HepG2 (cell line): Measurements from ENCODE around the gene ATPAF1. TPM values are rescaled to one million over a fixed set of nuclear protein-coding genes. Genes with fewer than 3 reads are reported as not detected.

Source experiments
- ARID3A ChIP-seq: IDR thresholded peaks from 2 replicates; pipeline ENCODE4 v1.6.1; 2012; ENCODE audit warnings: low read depth, low read length, improper control_type of control experiment
- ASH2L ChIP-seq: fragments of 300-600, 200-600 bp; sonication (generic); IDR thresholded peaks from 2 replicates; pipeline ENCODE4 v1.7.0; 2017; ENCODE audit warnings: low read depth, mild to moderate bottlenecking, moderate library complexity, mixed read lengths, low read length; ENCODE audit not compliant: insufficient read length
- BRCA1 ChIP-seq: sonication (generic); formaldehyde crosslinking; IDR thresholded peaks from 2 replicates; pipeline ENCODE4 v1.4.0; 2020; ENCODE audit warnings: missing genetic modification reagents
- CAMTA2 ChIP-seq: sonication (generic); formaldehyde crosslinking; IDR thresholded peaks from 2 replicates; pipeline ENCODE4 v1.4.0; 2020; ENCODE audit warnings: mild to moderate bottlenecking, missing genetic modification reagents, borderline replicate concordance
- FOXA3 ChIP-seq: IDR thresholded peaks from 2 replicates; pipeline ENCODE4 v1.6.1; 2016; ENCODE audit warnings: missing genetic modification reagents, missing compliant biosample characterization
- HINFP ChIP-seq: sonication (generic); formaldehyde crosslinking; IDR thresholded peaks from 2 replicates; pipeline ENCODE4 v1.4.0; 2020; ENCODE audit warnings: low read depth, mild to moderate bottlenecking, missing genetic modification reagents
- JUNB ChIP-seq: sonication (generic); formaldehyde crosslinking; IDR thresholded peaks from 2 replicates; pipeline ENCODE4 v1.8.0; 2022; ENCODE audit warnings: missing genetic modification reagents, mild to moderate bottlenecking, borderline replicate concordance
- KMT2B ChIP-seq: IDR thresholded peaks from 2 replicates; pipeline ENCODE4 v1.6.1; 2016; ENCODE audit warnings: missing genetic modification reagents, missing compliant biosample characterization
- LCORL ChIP-seq, 2 experiments: fragments of 450-650 bp in 1 of 2; sonication (generic) in 1 of 2; formaldehyde crosslinking in 1 of 2; IDR thresholded peaks; 2 replicates each; pipeline versions ENCODE4 v1.5.0 to v1.6.1; 2017 to 2020; ENCODE audit warnings: antibody characterized with exemption in 1 of 2, missing genetic modification reagents in 1 of 2
- NR2F1 ChIP-seq, 2 experiments: fragments of 450-650 bp in 1 of 2; formaldehyde crosslinking in 1 of 2; IDR thresholded peaks; 2 replicates each; pipeline versions ENCODE4 v1.5.0 to v1.6.1; 2016 to 2020; ENCODE audit warnings: mild to moderate bottlenecking in 1 of 2, missing compliant biosample characterization in 1 of 2, missing genetic modification reagents in 1 of 2, moderate library complexity in 1 of 2
- PHF21A ChIP-seq: sonication (generic); formaldehyde crosslinking; IDR thresholded peaks from 2 replicates; pipeline ENCODE4 v1.5.0; 2020; ENCODE audit warnings: mild to moderate bottlenecking, missing genetic modification reagents
- PRPF4 ChIP-seq: fragments of 200-400 bp; formaldehyde crosslinking; IDR thresholded peaks from 2 replicates; pipeline ENCODE4 v1.6.1; 2016; ENCODE audit warnings: low read length, low read depth; ENCODE audit not compliant: poor library complexity, severe bottlenecking
- SALL1 ChIP-seq: sonication (generic); formaldehyde crosslinking; IDR thresholded peaks from 2 replicates; pipeline ENCODE4 v1.8.0; 2022; ENCODE audit warnings: mild to moderate bottlenecking, missing genetic modification reagents
- SSRP1 ChIP-seq: IDR thresholded peaks from 2 replicates; pipeline ENCODE4 v1.6.1; 2016; ENCODE audit warnings: control low read depth
- STAT5B ChIP-seq: sonication (generic); formaldehyde crosslinking; IDR thresholded peaks from 2 replicates; pipeline ENCODE4 v1.4.0; 2020; ENCODE audit warnings: missing genetic modification reagents
- THAP9 ChIP-seq: sonication (generic); formaldehyde crosslinking; IDR thresholded peaks from 2 replicates; pipeline ENCODE4; 2020; ENCODE audit warnings: missing genetic modification reagents, mild to moderate bottlenecking, borderline replicate concordance
- U2AF2 ChIP-seq: fragments of 200-400 bp; formaldehyde crosslinking; IDR thresholded peaks from 2 replicates; pipeline ENCODE4 v1.6.1; 2017; ENCODE audit warnings: low read depth, mild to moderate bottlenecking, low read length
- ZC3H13 ChIP-seq: sonication (generic); formaldehyde crosslinking; IDR thresholded peaks from 2 replicates; pipeline ENCODE4 v1.8.1; 2023; ENCODE audit warnings: mild to moderate bottlenecking, missing genetic modification reagents, moderate library complexity
- ZFP36 ChIP-seq: fragments of 150-350 bp; IDR thresholded peaks from 2 replicates; pipeline ENCODE4 v1.6.1; 2018; ENCODE audit warnings: borderline replicate concordance, low read length, low read depth; ENCODE audit not compliant: partially characterized antibody
- ZMYM4 ChIP-seq: sonication (generic); formaldehyde crosslinking; IDR thresholded peaks from 2 replicates; pipeline ENCODE4 v1.8.1; 2023; ENCODE audit warnings: mild to moderate bottlenecking, missing genetic modification reagents
- ZNF138 ChIP-seq: sonication (generic); formaldehyde crosslinking; IDR thresholded peaks from 2 replicates; pipeline ENCODE4 v1.5.0; 2020; ENCODE audit warnings: mild to moderate bottlenecking, low read depth, missing genetic modification reagents
- ZNF282 ChIP-seq: fragments of 450-650 bp; IDR thresholded peaks from 2 replicates; pipeline ENCODE4 v1.6.1; 2018; ENCODE audit not compliant: partially characterized antibody
- ZNF850 ChIP-seq: sonication (generic); formaldehyde crosslinking; conservative IDR thresholded peaks from 2 replicates; pipeline ENCODE4 v1.9.0; 2021; ENCODE audit warnings: mild to moderate bottlenecking, missing genetic modification reagents
- polyA plus RNA-seq, 8 experiments: library from polyadenylated mRNA; depleted of rRNA in 3 of 8; stranded (reverse) in 7 of 8; unstranded in 1 of 8; fragments of >200 nt; fragmentation: Illumina TruSeq in 4 of 8; extraction: Trizol in 4 of 8; gene quantifications; 2 replicates each; pipeline versions ENCODE4 v1.2.1 to v1.2.3, GENCODE V29; 2011 to 2016; ENCODE audit warnings: low read depth in 4 of 8, missing spikeins in 1 of 8, mixed read lengths in 1 of 8; ENCODE audit not compliant: insufficient read depth in 1 of 8
- total RNA-seq, 5 experiments: library from RNA; depleted of rRNA; stranded (reverse); fragments of >200 nt; fragmentation: Illumina TruSeq; extraction: Trizol; gene quantifications; 2 replicates each; pipeline ENCODE4 v1.2.3, GENCODE V29; 2016; ENCODE audit warnings: low read depth in 1 of 5

ATPAF1 gene
- total and polyA plus RNA-seq, 2 of the 13 experiments (the other 11 are each of a cell fraction or from before 2014, with no cell fraction given), result 66.6 to 76.7 TPM

GRCh38 chr1:46667782-46668760 is at the start of gene ATPAF1 (continued):
- TF ChIP-seq CAMTA2 (CRISPR knock-in tag), result no peak
- TF ChIP-seq SALL1 (CRISPR knock-in tag), result peak; percentile 40; the same call in 1 of the 2 replicates
- TF ChIP-seq ZNF138 (CRISPR knock-in tag), result 0 out of 2 replicates have a peak, but pooled peaks have one; percentile 17
- no peak for TF ChIP-seq ZNF282
- TF ChIP-seq FOXA3 (CRISPR knock-in tag), result 0 out of 2 replicates have a peak, but pooled peaks have one; percentile 27
- TF ChIP-seq SSRP1 (CRISPR knock-in tag), result no peak
- peak; percentile 67 for TF ChIP-seq ASH2L
- peak; percentile 53; the same call in 1 of the 2 replicates for TF ChIP-seq ZMYM4
- TF ChIP-seq PHF21A, result 0 out of 2 replicates have a peak, but pooled peaks have one; percentile 62
- TF ChIP-seq LCORL (IDR thresholded peaks at IDR 0.05), result no peak
- TF ChIP-seq LCORL (CRISPR knock-in tag; IDR thresholded peaks at IDR 0.05), result no peak
- TF ChIP-seq ARID3A, result no peak
- no peak for TF ChIP-seq U2AF2
- no peak for TF ChIP-seq STAT5B (CRISPR knock-in tag)
- TF ChIP-seq ZFP36, result peak; percentile 10
- no peak for TF ChIP-seq JUNB (CRISPR knock-in tag)
- TF ChIP-seq BRCA1 (CRISPR knock-in tag), result no peak
- TF ChIP-seq NR2F1 (CRISPR knock-in tag; IDR thresholded peaks at IDR 0.05), result no peak
- no peak for TF ChIP-seq THAP9
- no peak; the same call in 1 of the 2 replicates for TF ChIP-seq HINFP
- no peak for TF ChIP-seq PRPF4
- no peak for TF ChIP-seq KMT2B (CRISPR knock-in tag)
- TF ChIP-seq ZC3H13 (CRISPR knock-in tag), result no peak
- no peak for TF ChIP-seq ZNF850 (CRISPR knock-in tag)
